Body of pancreas (tissue), 4 donors: ENCODE data around the gene RPH3AL. TPM values are rescaled to one million over a fixed set of nuclear protein-coding genes. Genes with fewer than 3 reads are reported as not detected.

ENCODE experiments used
- ATAC-seq: fragments of 150-250 bp; one replicate; pipeline ENCODE4 v1.9.1; 2016
- DNase-seq, 4 donors: peaks; one replicate each; pipeline ENCODE4 v3.0.0-alpha.2; 2019
- H3K27ac ChIP-seq, 4 donors: fragments of 200-600 bp; sonication (generic); 1 replicate in 3 of 4; 2 replicates in 1 of 4; pipeline versions ENCODE4 v1.5.1 to v1.6.1; 2016 to 2019; ENCODE audit warnings: mild to moderate bottlenecking in 1 of 4, mixed read lengths in 1 of 4, moderate library complexity in 1 of 4
- H3K27me3 ChIP-seq, 2 donors: fragments of 200-600 bp; sonication (generic); one replicate each; pipeline ENCODE4 v1.6.0; 2016; ENCODE audit warnings: mild to moderate bottlenecking in 1 of 2
- H3K36me3 ChIP-seq, 2 donors: fragments of 200-600 bp; sonication (generic); replicated peaks in 1 of 2; 2 replicates each; pipeline ENCODE4 v1.5.1; 2016; ENCODE audit warnings: low read depth in 2 of 2; ENCODE audit not compliant: insufficient read depth in 1 of 2
- H3K4me1 ChIP-seq: fragments of 200-600 bp; sonication (generic); one replicate; pipeline ENCODE4 v1.6.0; 2016
- H3K4me3 ChIP-seq, 2 donors: fragments of 200-600 bp; sonication (generic); 1 replicate in 1 of 2; 2 replicates in 1 of 2; pipeline ENCODE4 v1.5.1; 2016 to 2019
- H3K9me3 ChIP-seq, 3 donors: fragments of 200-600 bp; sonication (generic); 1 replicate in 2 of 3; 2 replicates in 1 of 3; pipeline ENCODE4 v1.5.1; 2016
- CTCF ChIP-seq, 7 experiments: fragments of 450-650 bp in 4 of 7; fragments of 200-600 bp in 3 of 7; sonication (generic) in 3 of 7; IDR thresholded peaks; one replicate each; pipeline ENCODE4 v1.5.1; 2016 to 2019; ENCODE audit warnings: antibody characterized with exemption in 7 of 7
- POLR2A ChIP-seq, 3 donors: fragments of 450-650 bp; IDR thresholded peaks; one replicate each; pipeline ENCODE4 v1.6.1; 2016; ENCODE audit warnings: antibody characterized with exemption in 3 of 3, mild to moderate bottlenecking in 2 of 3
- WGBS, 2 donors: methylation state at CpG; one replicate each; pipeline ENCODE4 v1.1.5; 2017; 5-methylcytosine and 5-hydroxymethylcytosine counted together
- intact Hi-C: fragments of 100-400 bp; cut with DNase I; formaldehyde crosslinking; loops from one replicate; pipeline ENCODE4 v1.15.1; 2023
- total RNA-seq, 2 donors: library from RNA; depleted of rRNA; stranded (reverse); fragments of >200 nt; gene quantifications; one replicate each; pipeline ENCODE4 v1.1.0, GENCODE V29; 2016

Gene RPH3AL
- total RNA-seq, 2 donors from 2014 or later, result 77.1 to 89.5 TPM

GRCh38 chr17:182050-182751, 170.4 kb downstream of the RPH3AL start:
- ATAC-seq (peak; percentile 89), DNase-seq (peak; percentile 91 to 96 (median 95))
- TF ChIP-seq POLR2A (IDR thresholded peaks at IDR 0.05), result peak; percentile 61 to 79 (median 74)
- no peak for TF ChIP-seq CTCF (IDR thresholded peaks at IDR 0.05)
- no peaks in the 10 kb centered on the region for H3K36me3 ChIP-seq
- intact Hi-C loops, result no loop called here
- no peaks in the 10 kb centered on the region for H3K27me3 ChIP-seq
- WGBS, 2 donors, result 22 to 26% methylated on average over 9 to 17 of the region's 18 CpGs
- H3K4me3 ChIP-seq, result no peak overlapping the region
- peaks cover 51% of the 10 kb centered on the region for H3K4me1 ChIP-seq
- peak overlapping the region; percentile 54 to 84 (median 80) for H3K27ac ChIP-seq
- H3K9me3 ChIP-seq, result no peaks in the 10 kb centered on the region

GRCh38 chr17:181245-182049, 171.2 kb downstream of the RPH3AL start, which contains the start of gene DOC2B:
DOC2B (minus strand) TSS chr17:181650; CDS start chr17:181479, 171 bp downstream.
- no peaks in the 10 kb centered on the region for H3K9me3 ChIP-seq
- no peaks in the 10 kb centered on the region for H3K36me3 ChIP-seq
- intact Hi-C loops, result no loop called here
- peak; percentile 65 to 80 (median 74) for DNase-seq
- TF ChIP-seq POLR2A (IDR thresholded peaks at IDR 0.05) (peak in 1 of 3 donors; percentile 38), CTCF (IDR thresholded peaks at IDR 0.05) (peak in 1 of 7 experiments; percentile 51)
- peak within 1 kb of the TSS in 1 of 2 donors; percentile 47 for H3K4me3 ChIP-seq
- 2% methylated on average over 107 of the region's 120 CpGs; no CpG with 5 or more reads in 1 of the 2 donors for WGBS, 2 donors
- H3K4me1 ChIP-seq, result peaks cover 51% of the 10 kb centered on the region
- peak within 1 kb of the TSS; percentile 54 to 84 (median 80) for H3K27ac ChIP-seq
- H3K27me3 ChIP-seq, result no peaks in the 10 kb centered on the region
- ATAC-seq, result peak; percentile 72

- H3K27ac ChIP-seq, result peak overlapping the region; percentile 29 to 74 (median 48)
- intact Hi-C loops, result no loop called here
These were observed 172.0 kb downstream of the RPH3AL start for GRCh38 chr17:180381-181244.

More at GRCh38 chr17:180381-181244, 172.0 kb downstream of the RPH3AL start:
- DNase-seq (peak in 2 of 4 donors; percentile 45 to 55), ATAC-seq (peak; percentile 8)
- no peaks in the 10 kb centered on the region for H3K27me3 ChIP-seq
- no peaks in the 10 kb centered on the region for H3K9me3 ChIP-seq
- peaks cover 51% of the 10 kb centered on the region for H3K4me1 ChIP-seq
- WGBS, 2 donors, result 2% methylated on average over 34 of the region's 112 CpGs; no CpG with 5 or more reads in 1 of the 2 donors
- H3K4me3 ChIP-seq, result peak overlapping the region in 1 of 2 donors; percentile 47
- H3K36me3 ChIP-seq, result no peaks in the 10 kb centered on the region
- TF ChIP-seq CTCF (IDR thresholded peaks at IDR 0.05) (no peak), POLR2A (IDR thresholded peaks at IDR 0.05) (peak; percentile 9 to 15 (median 10))
